ENCODE data around the gene TEX22.

- TF ChIP-seq CTCF (IDR thresholded peaks at IDR 0.05; ENCODE audit: low read length), result no peak
- TF ChIP-seq EZH2 (optimal IDR thresholded peaks at IDR 0.05; ENCODE audit: low read depth, low read length), result no peak
- TF ChIP-seq EZH2phosphoT487 (IDR thresholded peaks at IDR 0.05; ENCODE audit: low read length), result no peak
These were observed 20.2 kb downstream of the TEX22 start for GRCh38 chr14:105418269-105419194.

Data from MM.1S (cell line).